Hepatocyte (in vitro differentiated cells): Measurements from ENCODE around the gene SMARCD2. TPM values are rescaled to one million over a fixed set of nuclear protein-coding genes. Genes with fewer than 3 reads are reported as not detected.
"Not testable (repeated sequence)": the region's sequence is repeated elsewhere in the genome, so short reads cannot be mapped to it uniquely, and the experiment has no call there.

Experiments used
- DNase-seq: peaks from one replicate; pipeline ENCODE4 v3.0.0-alpha.2; 2016; ENCODE audit warnings: low spot score
- H2AFZ ChIP-seq: fragments of 200-600 bp; sonication (generic); 2 replicates; pipeline ENCODE4 v1.6.0; 2016; ENCODE audit warnings: antibody characterized with exemption, mild to moderate bottlenecking
- H3K27ac ChIP-seq: fragments of 200-600 bp; sonication (generic); 2 replicates; pipeline ENCODE4 v1.5.1; 2016; ENCODE audit warnings: mild to moderate bottlenecking
- H3K27me3 ChIP-seq: fragments of 200-600 bp; sonication (generic); 2 replicates; pipeline ENCODE4 v1.6.1; 2016
- H3K36me3 ChIP-seq: fragments of 200-600 bp; sonication (generic); replicated peaks from 2 replicates; pipeline ENCODE4 v1.5.1; 2016; ENCODE audit warnings: low read depth; ENCODE audit not compliant: insufficient read depth
- H3K4me1 ChIP-seq: fragments of 200-600 bp; sonication (generic); 2 replicates; pipeline ENCODE4 v1.5.1; 2016; ENCODE audit warnings: mild to moderate bottlenecking, moderate library complexity; ENCODE audit not compliant: insufficient read depth
- H3K4me2 ChIP-seq: fragments of 200-600 bp; sonication (generic); 2 replicates; pipeline ENCODE4 v1.6.0; 2016
- H3K4me3 ChIP-seq: fragments of 200-600 bp; sonication (generic); 2 replicates; pipeline ENCODE4 v1.5.1; 2016; ENCODE audit warnings: mild to moderate bottlenecking
- H3K79me2 ChIP-seq: fragments of 200-600 bp; sonication (generic); 2 replicates; pipeline ENCODE4 v1.6.0; 2017; ENCODE audit warnings: mild to moderate bottlenecking
- H3K9me2 ChIP-seq: fragments of 200-600 bp; sonication (generic); replicated peaks from 2 replicates; pipeline ENCODE4 v1.6.0; 2017; ENCODE audit warnings: mild to moderate bottlenecking; ENCODE audit not compliant: insufficient read depth
- H3K9me3 ChIP-seq: fragments of 200-600 bp; sonication (generic); 2 replicates; pipeline ENCODE4 v1.5.1; 2016; ENCODE audit warnings: low read depth, mild to moderate bottlenecking
- H4K20me1 ChIP-seq: fragments of 200-600 bp; sonication (generic); 2 replicates; pipeline ENCODE4 v1.6.0; 2016; ENCODE audit warnings: mild to moderate bottlenecking; ENCODE audit not compliant: insufficient read depth, poor library complexity, severe bottlenecking
- EZH2 ChIP-seq: fragments of 200-600 bp; sonication (generic); IDR thresholded peaks from 2 replicates; pipeline ENCODE4 v1.6.1; 2016; ENCODE audit warnings: antibody characterized with exemption, mild to moderate bottlenecking, borderline replicate concordance
- EZH2phosphoT487 ChIP-seq: fragments of 200-600 bp; sonication (generic); IDR thresholded peaks from one replicate; pipeline ENCODE4 v1.6.1; 2018; ENCODE audit warnings: antibody characterized with exemption, mild to moderate bottlenecking, low read depth, moderate library complexity; ENCODE audit not compliant: unreplicated experiment, severe bottlenecking
- WGBS: methylation state at CpG from one replicate; pipeline ENCODE4 v1.1.6; 2016; ENCODE audit warnings: low lambda C conversion rate; ENCODE audit errors: missing lambda C conversion rate; 5-methylcytosine and 5-hydroxymethylcytosine counted together
- polyA plus RNA-seq: library from polyadenylated mRNA; unstranded; fragments of >200 nt; fragmentation: Nextera tagmentation; extraction: Ambion mirVana; gene quantifications from 2 replicates; pipeline ENCODE4 v1.2.1, GENCODE V29; 2016
- total RNA-seq: library from RNA; depleted of rRNA; stranded (reverse); fragments of >200 nt; gene quantifications from 2 replicates; pipeline ENCODE4 v1.2.3, GENCODE V29; 2014
- TF ChIP-seq, protein P1 (sequence below): fragments of 200-600 bp; sonication (generic); IDR thresholded peaks from 2 replicates; pipeline ENCODE4 v1.5.1; 2016; ENCODE audit warnings: antibody characterized with exemption, mild to moderate bottlenecking; ENCODE audit not compliant: poor library complexity

Gene SMARCD2
- total and polyA plus RNA-seq, 2 experiments from 2014 or later = 52.9 to 65.7 TPM

GRCh38 chr17:63798572-63799106 lies 43.8 kb downstream of the SMARCD2 start:
- DNase-seq = no peak
- no peak overlapping the region for H2AFZ ChIP-seq
- 83% methylated on average over 3 of the region's 3 CpGs for WGBS
- TF ChIP-seq EZH2 (no peak), EZH2phosphoT487 (no peak)
- TF ChIP-seq, protein P1, sequence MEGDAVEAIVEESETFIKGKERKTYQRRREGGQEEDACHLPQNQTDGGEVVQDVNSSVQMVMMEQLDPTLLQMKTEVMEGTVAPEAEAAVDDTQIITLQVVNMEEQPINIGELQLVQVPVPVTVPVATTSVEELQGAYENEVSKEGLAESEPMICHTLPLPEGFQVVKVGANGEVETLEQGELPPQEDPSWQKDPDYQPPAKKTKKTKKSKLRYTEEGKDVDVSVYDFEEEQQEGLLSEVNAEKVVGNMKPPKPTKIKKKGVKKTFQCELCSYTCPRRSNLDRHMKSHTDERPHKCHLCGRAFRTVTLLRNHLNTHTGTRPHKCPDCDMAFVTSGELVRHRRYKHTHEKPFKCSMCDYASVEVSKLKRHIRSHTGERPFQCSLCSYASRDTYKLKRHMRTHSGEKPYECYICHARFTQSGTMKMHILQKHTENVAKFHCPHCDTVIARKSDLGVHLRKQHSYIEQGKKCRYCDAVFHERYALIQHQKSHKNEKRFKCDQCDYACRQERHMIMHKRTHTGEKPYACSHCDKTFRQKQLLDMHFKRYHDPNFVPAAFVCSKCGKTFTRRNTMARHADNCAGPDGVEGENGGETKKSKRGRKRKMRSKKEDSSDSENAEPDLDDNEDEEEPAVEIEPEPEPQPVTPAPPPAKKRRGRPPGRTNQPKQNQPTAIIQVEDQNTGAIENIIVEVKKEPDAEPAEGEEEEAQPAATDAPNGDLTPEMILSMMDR = no peak
- H3K36me3 ChIP-seq = peaks cover 21% of the 10 kb centered on the region
- H3K9me2 ChIP-seq = no peaks in the 10 kb centered on the region
- no peaks in the 10 kb centered on the region for H3K4me1 ChIP-seq
- H3K79me2 ChIP-seq = peaks cover 32% of the 10 kb centered on the region
- no peak overlapping the region for H3K4me2 ChIP-seq
- H4K20me1 ChIP-seq = no peaks in the 10 kb centered on the region
- H3K4me3 ChIP-seq = no peak overlapping the region
- H3K27me3 ChIP-seq = no peaks in the 10 kb centered on the region
- H3K27ac ChIP-seq = no peak overlapping the region
- no peaks in the 10 kb centered on the region for H3K9me3 ChIP-seq

- not testable (repeated sequence) for H3K4me1 ChIP-seq, H3K4me3 ChIP-seq, H3K9me2 ChIP-seq, H3K27me3 ChIP-seq, DNase-seq, H3K4me2 ChIP-seq, H3K27ac ChIP-seq, H4K20me1 ChIP-seq, H3K9me3 ChIP-seq, H2AFZ ChIP-seq
- Histone ChIP-seq H3K79me2 (peaks cover 33% of the 10 kb centered on the region), H3K36me3 (peaks cover 13% of the 10 kb centered on the region)
- WGBS = 97% methylated on average over 10 of the region's 10 CpGs
Measured at GRCh38 chr17:63796375-63796774, 46.1 kb downstream of the SMARCD2 start.

GRCh38 chr17:63792055-63792729 lies 50.3 kb downstream of the SMARCD2 start:
- Histone ChIP-seq H3K36me3 (peaks cover 6% of the 10 kb centered on the region), H3K9me3 (no peaks in the 10 kb centered on the region), H2AFZ (no peak overlapping the region), H3K4me3 (no peak overlapping the region), H3K79me2 (peaks cover 67% of the 10 kb centered on the region), H3K4me1 (no peaks in the 10 kb centered on the region), H3K4me2 (no peak overlapping the region), H3K27me3 (no peaks in the 10 kb centered on the region), H3K27ac (no peak overlapping the region), H3K9me2 (no peaks in the 10 kb centered on the region), H4K20me1 (peaks cover 7% of the 10 kb centered on the region)
- WGBS = 92% methylated on average over 3 of the region's 3 CpGs
- DNase-seq = no peak
- TF ChIP-seq EZH2phosphoT487 = no peak
- no peak for TF ChIP-seq EZH2
- TF ChIP-seq, protein P1 = no peak

DNA sequence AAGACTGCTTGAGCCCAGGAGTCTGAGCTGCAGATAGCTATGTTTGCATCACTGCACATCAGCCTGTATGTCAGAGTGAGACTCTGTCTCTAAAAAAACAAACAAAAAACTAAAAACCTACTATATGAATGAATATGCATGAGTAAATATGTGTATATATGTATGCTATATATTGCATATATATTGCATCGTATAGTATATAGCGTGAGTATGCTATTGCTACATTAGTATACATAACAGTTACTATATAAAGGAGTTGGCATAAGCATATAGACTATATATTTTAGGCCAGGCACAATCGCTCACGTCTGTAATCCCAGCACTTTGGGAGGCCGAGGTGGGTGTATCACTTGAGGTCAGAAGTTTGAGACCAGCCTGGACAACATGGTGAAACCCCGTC lies 52.4 kb downstream of the SMARCD2 start:
- DNase-seq = no peak
- Histone ChIP-seq H3K9me3 (no peaks in the 10 kb centered on the region), H2AFZ (no peak overlapping the region), H3K4me1 (no peaks in the 10 kb centered on the region), H3K36me3 (peaks cover 6% of the 10 kb centered on the region), H3K9me2 (no peaks in the 10 kb centered on the region), H3K79me2 (peaks cover 84% of the 10 kb centered on the region), H4K20me1 (peaks cover 22% of the 10 kb centered on the region), H3K27me3 (no peaks in the 10 kb centered on the region), H3K27ac (no peak overlapping the region), H3K4me2 (no peak overlapping the region), H3K4me3 (no peak overlapping the region)
- no peak for TF ChIP-seq EZH2phosphoT487
- 97% methylated on average over 6 of the region's 6 CpGs for WGBS
